ENCODE data around the gene MYNN.

- TF ChIP-seq TAF1 (IDR thresholded peaks at IDR 0.05; ENCODE audit: low read depth, low read length) (no peak), SPI1 (IDR thresholded peaks at IDR 0.05; ENCODE audit: low read depth, low read length) (no peak), POLR2A (IDR thresholded peaks at IDR 0.05; ENCODE audit: low read depth, low read length) (no peak)
These were observed 65.4 kb downstream of the MYNN start for GRCh38 chr3:169838511-169839030.

All from GM12891 (cell line).